GM19351 (cell line): ENCODE results near the gene GFOD1.
A peak's percentile ranks its signal among the peaks of the same experiment; 100 is the strongest.
"Not testable (repeated sequence)": the region's sequence is repeated elsewhere in the genome, so short reads cannot be mapped to it uniquely, and the experiment has no call there.

Experiments
- ATAC-seq: cut with Tn5 transposase; IDR thresholded peaks from one replicate; pipeline ENCODE4 v1.9.1; 2021; ENCODE audit warnings: mild to moderate bottlenecking, moderate library complexity; ENCODE audit not compliant: unreplicated experiment

The GFOD1 gene

DNA sequence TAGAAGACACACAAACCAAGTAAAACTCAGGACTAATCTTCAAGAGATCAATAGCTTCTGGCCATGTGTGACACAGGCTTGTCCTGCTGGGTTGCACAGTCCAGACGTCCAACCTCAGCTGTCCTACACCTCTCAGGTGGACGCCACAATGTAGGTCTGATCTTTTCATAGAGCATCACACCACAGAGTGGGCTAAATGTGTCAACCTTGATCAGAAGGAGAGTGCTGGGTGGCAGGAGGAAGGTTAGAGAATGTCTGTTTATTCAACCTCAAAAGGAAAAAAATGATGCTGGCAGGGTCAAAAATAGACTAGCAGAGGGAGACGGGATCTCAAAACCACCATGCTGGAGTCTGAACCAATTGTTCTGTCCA, 41.7 kb downstream of the GFOD1 start:
- ATAC-seq: no peak

DNA sequence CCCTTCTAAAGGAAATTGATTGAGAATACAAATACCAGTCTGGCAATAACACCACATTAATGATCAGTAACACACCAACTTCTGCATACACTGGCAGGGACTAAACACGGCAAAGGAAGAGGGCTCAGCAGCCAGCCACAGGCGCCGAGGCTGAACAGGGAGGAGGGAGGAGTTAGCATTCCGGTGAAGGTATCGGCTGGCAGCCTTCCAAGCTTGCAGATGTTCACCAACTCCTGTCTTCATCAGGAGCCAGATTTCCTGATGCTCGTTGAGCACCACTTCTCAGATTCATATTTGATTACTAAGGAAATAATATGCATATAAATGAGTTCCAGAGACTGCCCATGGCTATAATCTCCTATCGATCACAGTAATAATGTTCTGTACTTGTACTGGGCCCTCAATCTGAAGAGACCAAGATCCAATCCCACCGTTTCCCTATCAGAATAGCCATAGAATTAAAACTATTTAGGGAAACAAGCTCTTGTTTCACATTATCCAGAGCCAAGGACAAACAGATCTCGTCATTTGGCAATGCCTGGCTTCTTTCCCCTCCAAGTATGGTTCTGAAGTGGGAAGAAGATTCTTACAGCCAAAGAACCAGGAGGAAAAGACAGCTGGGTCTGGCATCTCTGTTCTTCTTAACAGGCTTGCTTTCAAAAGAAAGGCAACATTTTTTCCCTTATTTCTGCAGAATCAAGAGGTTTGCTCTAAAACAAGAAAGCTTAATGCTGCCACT, 42.2 kb downstream of the GFOD1 start:
- ATAC-seq: no peak

GRCh38 chr6:13444604-13445003, 42.8 kb downstream of the GFOD1 start:
- ATAC-seq: no peak

DNA sequence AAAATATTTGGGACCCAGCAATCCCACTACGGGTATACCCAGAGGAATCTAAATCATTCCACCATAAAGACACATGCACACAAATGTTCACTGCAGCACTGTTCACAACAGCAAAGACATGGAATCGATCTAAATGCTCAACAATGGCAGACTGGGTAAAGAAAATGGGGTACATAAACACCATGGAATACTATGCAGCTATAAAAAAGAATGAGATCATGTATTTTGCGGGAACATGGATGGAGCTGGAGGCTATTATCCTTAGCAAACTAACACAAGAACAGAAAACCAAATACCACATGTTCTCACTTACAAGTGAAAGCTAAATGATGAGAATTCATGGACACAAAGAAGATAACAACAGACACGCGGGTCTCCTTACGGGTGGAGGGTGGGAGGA, 43.4 kb downstream of the GFOD1 start:
- not testable (repeated sequence) for ATAC-seq

DNA sequence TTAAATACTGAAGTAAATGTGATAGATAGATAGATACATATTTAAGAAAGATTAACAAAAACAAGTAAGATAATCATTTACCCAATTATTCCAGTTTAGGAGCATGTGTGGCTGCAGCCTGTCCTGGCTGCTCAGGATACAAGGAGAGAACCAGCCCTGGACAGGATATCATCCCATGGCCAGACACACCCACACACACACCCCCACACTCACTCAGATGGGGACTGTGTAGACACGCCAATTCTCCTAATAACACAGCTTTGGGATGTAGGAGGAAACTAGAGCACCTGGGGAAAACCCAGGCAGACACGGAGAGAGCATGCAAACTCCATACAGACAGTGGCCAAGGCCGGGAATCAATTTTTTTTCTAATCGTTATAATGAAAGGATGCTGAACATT, 45.6 kb downstream of the GFOD1 start:
- ATAC-seq: no peak

DNA sequence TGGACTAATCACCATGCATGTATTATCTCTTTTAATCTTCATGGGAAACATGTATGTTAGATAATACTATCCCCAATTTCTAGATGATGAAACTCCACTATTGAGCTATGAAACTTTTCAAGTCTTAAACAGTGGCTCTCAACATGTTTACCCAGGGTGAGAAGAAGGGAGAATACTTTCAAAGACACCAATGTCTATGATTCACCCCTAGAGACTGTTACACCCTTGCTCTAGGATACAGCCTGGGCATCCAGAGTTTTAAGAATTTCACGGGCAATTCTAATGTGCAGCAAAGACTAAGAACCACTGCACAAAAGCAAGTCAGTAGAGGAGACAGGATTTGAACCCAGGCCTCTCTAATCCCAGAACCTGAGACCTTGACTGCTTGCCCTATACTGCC, 47.8 kb downstream of the GFOD1 start:
- ATAC-seq: no peak

DNA sequence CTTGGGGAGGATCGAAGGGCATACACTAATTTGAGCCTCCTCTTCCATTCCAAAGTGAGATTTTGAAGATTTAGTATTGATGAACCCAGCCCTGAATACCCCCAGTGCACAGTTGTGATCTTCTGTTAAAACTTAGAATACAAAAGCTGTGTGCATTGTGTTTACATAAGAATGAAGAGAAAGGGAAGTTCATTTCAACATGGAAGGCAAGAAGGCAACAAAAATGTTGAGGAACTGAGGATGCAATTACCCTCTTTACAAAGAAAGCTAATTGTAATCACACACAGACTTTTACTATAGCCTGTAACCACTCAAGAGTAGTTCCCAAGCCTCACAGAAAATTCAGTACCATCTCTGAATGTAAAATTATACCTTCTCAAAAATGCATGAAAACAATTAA, 49.3 kb downstream of the GFOD1 start:
- no peak for ATAC-seq

- no peak for ATAC-seq
Observed at GRCh38 chr6:13437218-13437996, 50.0 kb downstream of the GFOD1 start.

GRCh38 chr6:13436399-13437217, 50.8 kb downstream of the GFOD1 start:
- no peak for ATAC-seq

GRCh38 chr6:13435477-13436246, 51.7 kb downstream of the GFOD1 start:
- no peak for ATAC-seq

- no peak for ATAC-seq
Observed at GRCh38 chr6:13434777-13435176, 52.6 kb downstream of the GFOD1 start.

- not testable (repeated sequence) for ATAC-seq
Observed at GRCh38 chr6:13434135-13434775, 53.1 kb downstream of the GFOD1 start.

DNA sequence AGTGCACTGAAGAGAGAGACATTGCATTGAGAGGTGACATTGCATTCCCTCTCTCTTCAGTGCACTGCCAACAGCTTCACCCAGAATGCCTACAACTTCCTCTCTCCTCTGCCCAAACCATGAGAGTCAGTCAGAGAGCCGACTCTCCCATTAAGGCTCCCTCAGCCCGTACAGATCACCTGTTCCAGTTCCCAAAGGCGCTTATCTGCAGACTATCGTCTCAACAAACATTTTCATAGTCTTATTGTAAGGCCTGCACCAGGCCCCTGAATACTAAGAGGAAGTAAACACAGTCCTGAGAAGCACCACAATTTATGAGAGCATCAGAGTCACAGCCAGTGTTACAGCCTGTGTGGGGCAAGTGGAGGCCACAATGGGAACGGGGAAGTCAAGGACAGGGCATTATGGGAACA, 53.7 kb downstream of the GFOD1 start:
- ATAC-seq: no peak

- ATAC-seq: no peak
Observed at GRCh38 chr6:13432526-13433184, 54.7 kb downstream of the GFOD1 start.

- no peak for ATAC-seq
Observed at GRCh38 chr6:13431861-13432465, 55.4 kb downstream of the GFOD1 start.

GRCh38 chr6:13431059-13431656, 56.2 kb downstream of the GFOD1 start:
- peak; percentile 22 for ATAC-seq

GRCh38 chr6:13429406-13429753, 58.0 kb downstream of the GFOD1 start:
- no peak for ATAC-seq

- ATAC-seq: peak; percentile 12
Observed at GRCh38 chr6:13428583-13429405, 58.6 kb downstream of the GFOD1 start.
